ENCODE data around the gene ZNF10. TPM values are rescaled to one million over a fixed set of nuclear protein-coding genes. Genes with fewer than 3 reads are reported as not detected.

Gene ZNF10
- total RNA-seq = 1 to 10 TPM; 3.0 to 8.3 (median 4.3) TPM

- peak; percentile 96 to 97 for ATAC-seq
- peaks cover 0 to 59% (median 29%) of the 10 kb centered on the region in 3 donors for H3K9me3 ChIP-seq
- in situ Hi-C loops (cut with MboI; ENCODE audit: low sequenced_read_pairs in 4 of 4) (no loop called here), intact Hi-C loops (cut with DNase I; ENCODE audit: low total_unique reads) (loop anchor here (1.0 to 2.0 kb wide), 7 partner anchors 50 to 369 kb away; partner anchors contain the start of genes ANKLE2, ZNF140, ZNF26 and ZNF268)
- H3K27ac ChIP-seq = peak within 1 kb of the TSS; percentile 88 to 98 (median 95)
- TF ChIP-seq POLR2A (IDR thresholded peaks at IDR 0.05) = peak; percentile 74 to 88
- TF ChIP-seq, protein P1, sequence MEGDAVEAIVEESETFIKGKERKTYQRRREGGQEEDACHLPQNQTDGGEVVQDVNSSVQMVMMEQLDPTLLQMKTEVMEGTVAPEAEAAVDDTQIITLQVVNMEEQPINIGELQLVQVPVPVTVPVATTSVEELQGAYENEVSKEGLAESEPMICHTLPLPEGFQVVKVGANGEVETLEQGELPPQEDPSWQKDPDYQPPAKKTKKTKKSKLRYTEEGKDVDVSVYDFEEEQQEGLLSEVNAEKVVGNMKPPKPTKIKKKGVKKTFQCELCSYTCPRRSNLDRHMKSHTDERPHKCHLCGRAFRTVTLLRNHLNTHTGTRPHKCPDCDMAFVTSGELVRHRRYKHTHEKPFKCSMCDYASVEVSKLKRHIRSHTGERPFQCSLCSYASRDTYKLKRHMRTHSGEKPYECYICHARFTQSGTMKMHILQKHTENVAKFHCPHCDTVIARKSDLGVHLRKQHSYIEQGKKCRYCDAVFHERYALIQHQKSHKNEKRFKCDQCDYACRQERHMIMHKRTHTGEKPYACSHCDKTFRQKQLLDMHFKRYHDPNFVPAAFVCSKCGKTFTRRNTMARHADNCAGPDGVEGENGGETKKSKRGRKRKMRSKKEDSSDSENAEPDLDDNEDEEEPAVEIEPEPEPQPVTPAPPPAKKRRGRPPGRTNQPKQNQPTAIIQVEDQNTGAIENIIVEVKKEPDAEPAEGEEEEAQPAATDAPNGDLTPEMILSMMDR (IDR thresholded peaks at IDR 0.05 in 4 of 5, conservative IDR thresholded peaks at IDR 0.05 in 1 of 5) = peak in 2 of 5 experiments; percentile 8 to 22
- H3K36me3 ChIP-seq = peaks cover 0 to 71% of the 10 kb centered on the region in 2 donors
- peaks cover 9 to 10% of the 10 kb centered on the region in 2 donors for H3K4me1 ChIP-seq
- H3K4me3 ChIP-seq = peak within 1 kb of the TSS; percentile 74 to 98 (median 91)
- no peaks in the 10 kb centered on the region for H3K27me3 ChIP-seq
- peak; percentile 90 to 94 for DNase-seq
These were observed at the start of gene ZNF10, which contains the start of gene ZNF891 for GRCh38 chr12:133130038-133130807. TSS of gene ZNF10 (plus strand) at chr12:133130627. CDS start at chr12:133144493, 13,866 bp downstream. TSS of gene ZNF891 (minus strand) at chr12:133130274. CDS start at chr12:133121918, 8,356 bp downstream.

- Histone ChIP-seq H3K36me3 (peaks cover 18 to 50% of the 10 kb centered on the region in 2 donors), H3K4me1 (peaks cover 4 to 12% of the 10 kb centered on the region in 2 donors), H3K27me3 (no peaks in the 10 kb centered on the region), H3K9me3 (peaks cover 0 to 75% (median 49%) of the 10 kb centered on the region in 3 donors), H3K27ac (peak overlapping the region; percentile 95 to 98 (median 96)), H3K4me3 (peak overlapping the region; percentile 88 to 94 (median 91))
- in situ Hi-C loops (cut with MboI; ENCODE audit: low sequenced_read_pairs in 4 of 4) (loop anchor here in 2 of 4 donors (5.0 kb wide), 2 partner anchors 39 to 46 kb away; no protein-coding TSS in a partner anchor), intact Hi-C loops (cut with DNase I; ENCODE audit: low total_unique reads) (loop anchor here (2.0 kb wide), 1 partner anchor 394 kb away; the partner anchor contains the start of genes POLE and PXMP2)
- ATAC-seq (no peak), DNase-seq (no peak)
- no peak for TF ChIP-seq POLR2A (IDR thresholded peaks at IDR 0.05)
- TF ChIP-seq, protein P1 (IDR thresholded peaks at IDR 0.05 in 4 of 5, conservative IDR thresholded peaks at IDR 0.05 in 1 of 5) = no peak
These were observed 49.2 kb upstream of the ZNF10 start for GRCh38 chr12:133081159-133081780.

GRCh38 chr12:133083345-133083744 lies 47.1 kb upstream of the ZNF10 start:
- ATAC-seq (no peak), DNase-seq (no peak)
- H3K27ac ChIP-seq = no peak overlapping the region
- H3K9me3 ChIP-seq = peaks cover 0 to 82% (median 40%) of the 10 kb centered on the region in 3 donors
- no peaks in the 10 kb centered on the region for H3K27me3 ChIP-seq
- intact Hi-C loops (cut with DNase I; ENCODE audit: low total_unique reads) = no loop called here
- peak overlapping the region in 1 of 4 donors; percentile 24 for H3K4me3 ChIP-seq
- in situ Hi-C loops (cut with MboI; ENCODE audit: low sequenced_read_pairs in 4 of 4) = loop anchor here in 2 of 4 donors (5.0 kb wide), 2 partner anchors 41 to 44 kb away; no protein-coding TSS in a partner anchor
- peaks cover 21 to 71% of the 10 kb centered on the region in 2 donors for H3K36me3 ChIP-seq
- TF ChIP-seq, protein P1 (IDR thresholded peaks at IDR 0.05 in 4 of 5, conservative IDR thresholded peaks at IDR 0.05 in 1 of 5) = no peak
- TF ChIP-seq POLR2A (IDR thresholded peaks at IDR 0.05) = no peak
- peaks cover 4 to 12% of the 10 kb centered on the region in 2 donors for H3K4me1 ChIP-seq

GRCh38 chr12:133105620-133106019 lies 24.8 kb upstream of the ZNF10 start:
- peaks cover 47 to 99% (median 67%) of the 10 kb centered on the region in 3 donors for H3K9me3 ChIP-seq
- intact Hi-C loops (cut with DNase I; ENCODE audit: low total_unique reads) (no loop called here), in situ Hi-C loops (cut with MboI; ENCODE audit: low sequenced_read_pairs in 4 of 4) (no loop called here)
- TF ChIP-seq, protein P1 (IDR thresholded peaks at IDR 0.05 in 4 of 5, conservative IDR thresholded peaks at IDR 0.05 in 1 of 5) = no peak
- no peak for TF ChIP-seq POLR2A (IDR thresholded peaks at IDR 0.05)
- H3K27ac ChIP-seq = no peak overlapping the region
- H3K4me1 ChIP-seq = no peaks in the 10 kb centered on the region
- H3K4me3 ChIP-seq = peak overlapping the region in 1 of 4 donors; percentile 34
- ATAC-seq (no peak), DNase-seq (no peak)
- H3K36me3 ChIP-seq = peaks cover 14 to 98% of the 10 kb centered on the region in 2 donors
- no peaks in the 10 kb centered on the region for H3K27me3 ChIP-seq

Measured in gastrocnemius medialis (tissue), 4 donors.